OCI-LY1 (cell line): ENCODE measurements around the gene SORBS2.
A peak's percentile ranks its signal among the peaks of the same experiment; 100 is the strongest.

Experiments used
- H2AFZ ChIP-seq: fragments of 200-600 bp; sonication (generic), shearing (Covaris generic); 2 replicates; pipeline ENCODE4 v1.6.0; 2014; ENCODE audit warnings: antibody characterized with exemption, mild to moderate bottlenecking, low read length
- H3F3A ChIP-seq: fragments of 200-600 bp; sonication (generic), shearing (Covaris generic); 2 replicates; pipeline ENCODE4 v1.6.0; 2014; ENCODE audit warnings: mild to moderate bottlenecking, antibody characterized with exemption, low read length, moderate library complexity; ENCODE audit not compliant: insufficient read depth
- H3K27ac ChIP-seq: fragments of 200-600 bp; sonication (generic); 2 replicates; pipeline ENCODE4 v1.5.1; 2014; ENCODE audit warnings: low read length, mixed run types, mild to moderate bottlenecking, low read depth; ENCODE audit not compliant: poor library complexity, severe bottlenecking
- H3K27me3 ChIP-seq: fragments of 200-600 bp; sonication (generic); 2 replicates; pipeline ENCODE4 v1.6.0; 2014; ENCODE audit warnings: antibody characterized with exemption, mild to moderate bottlenecking, low read length, moderate library complexity; ENCODE audit not compliant: insufficient read depth
- H3K36me3 ChIP-seq: fragments of 200-600 bp; sonication (generic); 2 replicates; pipeline ENCODE4 v1.6.1; 2014; ENCODE audit warnings: mild to moderate bottlenecking, antibody characterized with exemption, low read length, moderate library complexity, mixed read lengths; ENCODE audit not compliant: insufficient read depth
- H3K4me1 ChIP-seq: fragments of 200-600 bp; sonication (generic); 2 replicates; pipeline ENCODE4 v1.5.1; 2014; ENCODE audit warnings: mild to moderate bottlenecking, low read length, moderate library complexity; ENCODE audit not compliant: insufficient read depth, severe bottlenecking
- H3K4me2 ChIP-seq: fragments of 200-600 bp; sonication (generic), shearing (Covaris generic); 2 replicates; pipeline ENCODE4 v1.6.1; 2014; ENCODE audit warnings: low read length
- H3K4me3 ChIP-seq: fragments of 200-600 bp; sonication (generic); 2 replicates; pipeline ENCODE4 v1.5.1; 2014; ENCODE audit warnings: low read length, low read depth, mild to moderate bottlenecking, mixed read lengths; ENCODE audit not compliant: poor library complexity, severe bottlenecking
- H3K79me2 ChIP-seq: fragments of 200-600 bp; shearing (Covaris generic); 2 replicates; pipeline ENCODE4 v1.6.1; 2016; ENCODE audit warnings: mixed run types, low read length, mixed read lengths; ENCODE audit not compliant: insufficient read depth
- H3K9ac ChIP-seq: fragments of 200-600 bp; sonication (generic), shearing (Covaris generic); 2 replicates; pipeline ENCODE4 v1.6.1; 2014; ENCODE audit warnings: mild to moderate bottlenecking, low read length, mixed read lengths
- H3K9me2 ChIP-seq: fragments of 200-600 bp; sonication (generic), shearing (Covaris generic); 2 replicates; pipeline ENCODE4 v1.6.1; 2014; ENCODE audit warnings: low read depth, mild to moderate bottlenecking, low read length, mixed read lengths
- H3K9me3 ChIP-seq: fragments of 200-600 bp; shearing (Covaris generic); 2 replicates; pipeline ENCODE4 v1.6.1; 2014; ENCODE audit warnings: low read length, mixed read lengths
- H4K20me1 ChIP-seq: fragments of 200-600 bp; sonication (generic), shearing (Covaris generic); 2 replicates; pipeline ENCODE4 v1.6.0; 2016; ENCODE audit warnings: mild to moderate bottlenecking, low read length; ENCODE audit not compliant: insufficient read depth
- CTCF ChIP-seq: fragments of 200-600 bp; sonication (generic), shearing (Covaris generic); IDR thresholded peaks from 2 replicates; pipeline ENCODE4 v1.5.1; 2017; ENCODE audit warnings: mild to moderate bottlenecking, antibody characterized with exemption, low read length, moderate library complexity, mixed read lengths
- EZH2 ChIP-seq: fragments of 200-600 bp; sonication (generic), shearing (Covaris generic); IDR thresholded peaks from 2 replicates; pipeline ENCODE4 v1.8.0; 2017; ENCODE audit warnings: borderline replicate concordance, mixed run types, mild to moderate bottlenecking, antibody characterized with exemption, low read length, moderate library complexity, mixed read lengths

SORBS2 gene

GRCh38 chr4:185819144-185819543 is 7.2 kb upstream of the SORBS2 start:
- TF ChIP-seq EZH2 (no peak), CTCF (no peak)
- Histone ChIP-seq H4K20me1 (no peaks in the 10 kb centered on the region), H3F3A (no peaks in the 10 kb centered on the region), H3K27me3 (no peaks in the 10 kb centered on the region), H3K36me3 (no peaks in the 10 kb centered on the region), H3K9ac (no peak overlapping the region), H3K9me2 (no peaks in the 10 kb centered on the region), H2AFZ (no peak overlapping the region), H3K4me3 (no peak overlapping the region), H3K79me2 (no peaks in the 10 kb centered on the region), H3K4me2 (no peak overlapping the region), H3K9me3 (no peaks in the 10 kb centered on the region), H3K27ac (no peak overlapping the region), H3K4me1 (peaks cover 12% of the 10 kb centered on the region)

DNA sequence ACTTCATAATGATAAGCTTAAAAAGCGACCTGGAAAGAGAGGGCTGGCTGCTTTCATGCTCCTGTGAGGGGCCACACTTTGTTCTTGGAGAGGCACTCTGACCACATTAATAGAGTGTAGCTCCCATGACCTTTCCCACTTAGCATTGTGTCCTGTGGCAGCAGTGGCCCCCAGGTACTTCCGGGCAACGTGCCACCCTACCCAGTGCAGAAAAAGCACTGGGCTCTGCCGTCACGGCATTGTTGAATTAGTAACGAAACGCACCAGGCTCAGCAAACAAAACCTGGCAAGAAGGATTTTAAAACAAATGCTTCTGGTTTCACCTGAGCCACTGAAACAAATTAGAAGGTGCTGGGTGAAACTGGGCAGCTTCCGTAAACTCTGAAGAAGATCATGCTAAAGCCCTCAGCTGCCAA is 5.4 kb upstream of the SORBS2 start:
- peaks cover 25% of the 10 kb centered on the region for H3K4me1 ChIP-seq
- H3K27ac ChIP-seq: peak overlapping the region; percentile 31
- H3K9ac ChIP-seq: no peak overlapping the region
- H3K36me3 ChIP-seq: no peaks in the 10 kb centered on the region
- no peaks in the 10 kb centered on the region for H3K9me3 ChIP-seq
- no peaks in the 10 kb centered on the region for H3K27me3 ChIP-seq
- TF ChIP-seq EZH2: no peak
- no peak for TF ChIP-seq CTCF
- H4K20me1 ChIP-seq: no peaks in the 10 kb centered on the region
- H2AFZ ChIP-seq: 0 out of 2 replicates have a peak overlapping the region, but pooled peaks have one; percentile 4
- H3K9me2 ChIP-seq: no peaks in the 10 kb centered on the region
- no peaks in the 10 kb centered on the region for H3F3A ChIP-seq
- no peak overlapping the region for H3K4me3 ChIP-seq
- no peak overlapping the region; the same call in 1 of the 2 replicates for H3K4me2 ChIP-seq
- no peaks in the 10 kb centered on the region for H3K79me2 ChIP-seq

GRCh38 chr4:185813133-185813532 is 1.1 kb upstream of the SORBS2 start:
- H3K4me3 ChIP-seq: no peak overlapping the region
- peaks cover 53% of the 10 kb centered on the region for H3K4me1 ChIP-seq
- peak overlapping the region; percentile 3 for H3K27ac ChIP-seq
- no peaks in the 10 kb centered on the region for H3K36me3 ChIP-seq
- H3F3A ChIP-seq: no peaks in the 10 kb centered on the region
- H3K9me2 ChIP-seq: no peaks in the 10 kb centered on the region
- no peaks in the 10 kb centered on the region for H4K20me1 ChIP-seq
- H3K9me3 ChIP-seq: no peaks in the 10 kb centered on the region
- H3K27me3 ChIP-seq: no peaks in the 10 kb centered on the region
- TF ChIP-seq CTCF (no peak), EZH2 (no peak)
- no peak overlapping the region for H3K9ac ChIP-seq
- peaks cover 30% of the 10 kb centered on the region for H3K79me2 ChIP-seq
- H3K4me2 ChIP-seq: no peak overlapping the region; the same call in 1 of the 2 replicates
- H2AFZ ChIP-seq: no peak overlapping the region
